Stomach (tissue), 9 donors: ENCODE data around the gene SCN10A. TPM values are rescaled to one million over a fixed set of nuclear protein-coding genes. Genes with fewer than 3 reads are reported as not detected.

Experiments
- DNase-seq, 2 donors: peaks; one replicate each; pipeline versions ENCODE4 v3.0.0 to v3.0.0-alpha.2; 2013 to 2019
- H3K27ac ChIP-seq, 5 donors: fragments of 200-600 bp in 4 of 5; sonication (generic) in 4 of 5; one replicate each; pipeline ENCODE4 v1.5.1; 2013 to 2019; ENCODE audit warnings: mild to moderate bottlenecking in 1 of 5, moderate library complexity in 1 of 5
- H3K27me3 ChIP-seq, 3 donors: fragments of 200-600 bp; sonication (generic); one replicate each; pipeline ENCODE4 v1.5.1; 2017 to 2019; ENCODE audit warnings: mixed run types in 1 of 3
- H3K36me3 ChIP-seq, 4 donors: fragments of 200-600 bp; sonication (generic); 1 replicate in 3 of 4; 2 replicates in 1 of 4; pipeline ENCODE4 v1.5.1; 2016 to 2019
- H3K4me1 ChIP-seq, 4 donors: fragments of 200-600 bp; sonication (generic); one replicate each; pipeline ENCODE4 v1.5.1; 2016 to 2019
- H3K4me3 ChIP-seq, 4 donors: fragments of 200-600 bp; sonication (generic) in 3 of 4; one replicate each; pipeline ENCODE4 v1.5.1; 2016 to 2019; ENCODE audit warnings: mild to moderate bottlenecking in 1 of 4
- H3K9me3 ChIP-seq, 4 donors: fragments of 200-600 bp; sonication (generic); one replicate each; pipeline ENCODE4 v1.5.1; 2016 to 2019
- EP300 ChIP-seq: sonication (generic); formaldehyde crosslinking; IDR thresholded peaks from one replicate; pipeline ENCODE4 v1.6.1; 2017; ENCODE audit warnings: antibody characterized with exemption
- POLR2A ChIP-seq, 4 donors: fragments of 450-650 bp; IDR thresholded peaks; one replicate each; pipeline ENCODE4 v1.6.1; 2016; ENCODE audit warnings: antibody characterized with exemption in 4 of 4, control low read depth in 2 of 4, mild to moderate bottlenecking in 1 of 4, moderate library complexity in 1 of 4
- POLR2AphosphoS5 ChIP-seq, 3 donors: sonication (generic); formaldehyde crosslinking; IDR thresholded peaks; one replicate each; pipeline ENCODE4 v1.6.1; 2016; ENCODE audit warnings: antibody characterized with exemption in 3 of 3
- WGBS, 5 donors: extraction: QIAGEN DNeasy Blood & Tissue Kit in 3 of 5; methylation state at CpG; one replicate each; pipeline versions ENCODE4 v1.1.5 to v1.1.7; 2013 to 2018; 5-methylcytosine and 5-hydroxymethylcytosine counted together
- intact Hi-C: fragments of 100-400 bp; cut with DNase I; formaldehyde crosslinking; loops from one replicate; pipeline ENCODE4 v1.15.1; 2023; ENCODE audit warnings: low total_unique reads
- polyA plus RNA-seq, 3 donors: library from polyadenylated mRNA; stranded (reverse); fragments of 200-250 nt; gene quantifications; one replicate each; pipeline ENCODE4 v1.2.3, GENCODE V29; 2013
- total RNA-seq, 5 donors: library from RNA; depleted of rRNA; stranded (reverse); fragments of >200 nt; gene quantifications; one replicate each; pipeline versions ENCODE4 v1.1.0 to v1.2.3, GENCODE V29; 2014 to 2016
- TF ChIP-seq, protein P1 (sequence below), 7 experiments: fragments of 450-650 bp in 4 of 7; fragments of 200-600 bp in 3 of 7; sonication (generic) in 3 of 7; IDR thresholded peaks; one replicate each; pipeline ENCODE4 v1.5.1; 2016 to 2019; ENCODE audit warnings: antibody characterized with exemption in 7 of 7, control low read depth in 2 of 7, mild to moderate bottlenecking in 1 of 7
- donor health status: healthy with polysubstance abuse.
- donor health status: Bipolar disorder and iron deficiency.
- donor health status: healthy.

The SCN10A gene
- total and polyA plus RNA-seq, 8 donors: not detected

DNA sequence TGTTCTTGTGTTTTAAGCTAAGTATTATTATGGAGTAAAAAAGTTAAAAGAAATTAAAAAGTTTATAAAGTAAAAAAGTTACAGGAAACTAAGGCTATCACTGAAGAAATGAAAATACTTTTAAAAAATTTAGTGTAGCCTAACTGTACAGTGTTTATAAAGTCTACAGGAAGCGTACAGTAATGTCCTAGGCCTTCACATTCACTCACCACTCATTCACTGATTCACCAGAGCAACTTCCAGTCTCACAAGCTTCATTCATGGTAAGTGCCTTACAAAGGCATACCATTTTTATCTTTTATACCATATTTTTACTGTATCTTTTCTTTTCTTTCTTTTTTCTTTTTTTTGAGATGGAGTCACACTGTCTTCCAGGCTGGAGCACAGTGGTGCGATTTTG lies 125.8 kb downstream of the SCN10A start:
- no peak for DNase-seq
- intact Hi-C loops: no loop called here
- WGBS, 5 donors: 63 to 92% (median 83%) methylated on average over 2 of the region's 2 CpGs
- H3K4me1 ChIP-seq: no peaks in the 10 kb centered on the region
- H3K36me3 ChIP-seq: no peaks in the 10 kb centered on the region
- no peak overlapping the region for H3K27ac ChIP-seq
- no peak overlapping the region for H3K4me3 ChIP-seq
- no peaks in the 10 kb centered on the region for H3K9me3 ChIP-seq
- no peaks in the 10 kb centered on the region for H3K27me3 ChIP-seq
- TF ChIP-seq EP300: no peak
- no peak for TF ChIP-seq POLR2AphosphoS5 (IDR thresholded peaks at IDR 0.05)
- no peak for TF ChIP-seq POLR2A (IDR thresholded peaks at IDR 0.05)
- TF ChIP-seq, protein P1, sequence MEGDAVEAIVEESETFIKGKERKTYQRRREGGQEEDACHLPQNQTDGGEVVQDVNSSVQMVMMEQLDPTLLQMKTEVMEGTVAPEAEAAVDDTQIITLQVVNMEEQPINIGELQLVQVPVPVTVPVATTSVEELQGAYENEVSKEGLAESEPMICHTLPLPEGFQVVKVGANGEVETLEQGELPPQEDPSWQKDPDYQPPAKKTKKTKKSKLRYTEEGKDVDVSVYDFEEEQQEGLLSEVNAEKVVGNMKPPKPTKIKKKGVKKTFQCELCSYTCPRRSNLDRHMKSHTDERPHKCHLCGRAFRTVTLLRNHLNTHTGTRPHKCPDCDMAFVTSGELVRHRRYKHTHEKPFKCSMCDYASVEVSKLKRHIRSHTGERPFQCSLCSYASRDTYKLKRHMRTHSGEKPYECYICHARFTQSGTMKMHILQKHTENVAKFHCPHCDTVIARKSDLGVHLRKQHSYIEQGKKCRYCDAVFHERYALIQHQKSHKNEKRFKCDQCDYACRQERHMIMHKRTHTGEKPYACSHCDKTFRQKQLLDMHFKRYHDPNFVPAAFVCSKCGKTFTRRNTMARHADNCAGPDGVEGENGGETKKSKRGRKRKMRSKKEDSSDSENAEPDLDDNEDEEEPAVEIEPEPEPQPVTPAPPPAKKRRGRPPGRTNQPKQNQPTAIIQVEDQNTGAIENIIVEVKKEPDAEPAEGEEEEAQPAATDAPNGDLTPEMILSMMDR (IDR thresholded peaks at IDR 0.05): no peak

DNA sequence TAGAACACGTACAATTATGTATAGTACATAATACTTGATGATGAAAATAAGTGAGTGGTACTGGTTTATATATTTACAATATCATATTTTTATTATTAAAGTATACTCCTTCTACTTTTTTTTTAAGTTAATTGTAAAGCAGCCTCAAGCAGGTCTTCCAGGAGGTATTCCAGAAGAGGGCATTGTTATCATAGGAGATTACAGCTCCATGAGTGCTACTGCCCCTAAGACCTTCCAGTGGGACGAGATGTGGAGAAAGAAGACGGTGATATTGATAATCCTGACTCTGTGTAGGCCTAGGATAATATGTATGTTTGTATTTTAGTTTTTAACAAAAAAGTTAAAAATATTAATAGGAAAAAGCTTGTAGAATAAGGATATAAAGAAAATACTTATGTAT lies 126.2 kb downstream of the SCN10A start:
- 75 to 84% (median 83%) methylated on average over 3 of the region's 3 CpGs for WGBS, 5 donors
- no peak overlapping the region for H3K27ac ChIP-seq
- DNase-seq: no peak
- H3K4me1 ChIP-seq: no peaks in the 10 kb centered on the region
- no peaks in the 10 kb centered on the region for H3K36me3 ChIP-seq
- no peak overlapping the region for H3K4me3 ChIP-seq
- H3K27me3 ChIP-seq: no peaks in the 10 kb centered on the region
- intact Hi-C loops: no loop called here
- no peaks in the 10 kb centered on the region for H3K9me3 ChIP-seq
- no peak for TF ChIP-seq EP300
- TF ChIP-seq, protein P1 (IDR thresholded peaks at IDR 0.05): no peak
- no peak for TF ChIP-seq POLR2A (IDR thresholded peaks at IDR 0.05)
- TF ChIP-seq POLR2AphosphoS5 (IDR thresholded peaks at IDR 0.05): no peak

DNA sequence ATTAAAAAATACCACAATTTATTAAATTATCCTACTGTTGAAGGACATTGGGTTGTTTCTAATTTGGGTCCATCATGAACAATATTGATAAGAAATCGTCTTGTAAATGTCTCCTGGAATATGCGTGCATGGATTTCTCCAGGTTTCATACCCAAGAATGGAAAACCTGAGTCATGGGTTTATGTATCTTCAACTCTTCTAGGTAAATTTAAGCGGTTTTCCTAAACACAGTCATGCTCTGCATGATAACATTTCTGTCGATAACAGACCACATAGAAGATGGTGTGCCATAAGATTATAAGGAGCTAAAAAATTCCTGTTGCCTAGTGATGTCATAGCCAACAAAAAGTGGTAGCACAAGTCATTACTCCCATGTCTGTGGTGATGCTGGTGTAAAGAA lies 126.7 kb downstream of the SCN10A start:
- no peak overlapping the region for H3K27ac ChIP-seq
- DNase-seq: no peak
- no peaks in the 10 kb centered on the region for H3K9me3 ChIP-seq
- H3K4me1 ChIP-seq: no peaks in the 10 kb centered on the region
- no peak overlapping the region for H3K4me3 ChIP-seq
- H3K36me3 ChIP-seq: no peaks in the 10 kb centered on the region
- 86 to 89% (median 88%) methylated on average over 4 of the region's 4 CpGs for WGBS, 5 donors
- intact Hi-C loops: no loop called here
- H3K27me3 ChIP-seq: no peaks in the 10 kb centered on the region
- no peak for TF ChIP-seq EP300
- TF ChIP-seq POLR2A (IDR thresholded peaks at IDR 0.05): no peak

DNA sequence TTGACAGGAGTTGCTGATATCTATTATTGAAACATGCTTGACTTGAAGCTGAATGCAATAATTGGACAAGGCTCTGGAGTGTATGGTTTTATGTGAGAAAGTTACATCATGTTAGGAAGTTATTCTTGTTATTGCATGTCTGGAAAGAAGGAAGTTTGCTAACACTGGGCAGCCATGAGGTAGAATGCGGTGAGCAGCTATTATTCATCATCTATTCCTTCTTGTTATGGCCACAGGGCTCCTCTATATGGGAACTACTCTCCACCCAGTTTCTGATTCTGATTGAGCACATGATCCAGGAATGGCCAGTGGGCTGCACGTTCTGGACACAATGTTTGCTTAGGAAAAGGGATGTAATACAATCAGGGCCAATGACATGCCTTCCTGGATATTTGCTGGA lies 128.7 kb downstream of the SCN10A start:
- TF ChIP-seq POLR2AphosphoS5 (IDR thresholded peaks at IDR 0.05) (no peak), POLR2A (IDR thresholded peaks at IDR 0.05) (no peak), EP300 (no peak)
- TF ChIP-seq, protein P1 (IDR thresholded peaks at IDR 0.05): no peak
- no peaks in the 10 kb centered on the region for H3K9me3 ChIP-seq
- WGBS, 5 donors: 54 to 57% (median 55%) methylated on average over 2 of the region's 2 CpGs
- no peak for DNase-seq
- intact Hi-C loops: no loop called here
- H3K4me3 ChIP-seq: no peak overlapping the region
- H3K27ac ChIP-seq: no peak overlapping the region
- no peaks in the 10 kb centered on the region for H3K36me3 ChIP-seq
- no peaks in the 10 kb centered on the region for H3K4me1 ChIP-seq
- H3K27me3 ChIP-seq: no peaks in the 10 kb centered on the region

DNA sequence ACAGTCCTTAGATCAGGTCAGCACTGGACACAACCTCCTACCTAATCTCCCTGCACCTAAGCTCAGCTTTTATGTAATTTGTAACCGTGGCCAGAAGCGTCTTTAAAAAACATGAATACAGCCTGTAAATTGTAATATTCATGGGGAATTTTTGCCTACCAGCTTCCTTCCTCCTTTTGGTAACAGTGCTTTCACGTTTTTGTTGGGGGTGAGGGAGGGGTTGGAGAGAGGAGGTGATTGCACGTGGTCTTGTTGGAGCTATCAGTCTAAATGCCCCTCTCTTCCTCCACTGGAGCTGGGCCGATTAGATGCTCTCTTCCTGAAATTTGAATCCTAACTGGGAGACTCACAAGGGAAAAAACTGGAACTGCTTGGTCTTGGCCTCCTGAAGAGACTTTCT lies 131.5 kb downstream of the SCN10A start:
- Histone ChIP-seq H3K27ac (no peak overlapping the region), H3K4me1 (no peaks in the 10 kb centered on the region), H3K9me3 (no peaks in the 10 kb centered on the region), H3K36me3 (no peaks in the 10 kb centered on the region), H3K27me3 (peaks cover 0 to 4% (median 0%) of the 10 kb centered on the region in 3 donors), H3K4me3 (no peak overlapping the region)
- whole genome bisulfite sequencing, 5 donors: 42 to 54% (median 44%) methylated on average over 5 of the region's 5 CpGs
- TF ChIP-seq POLR2AphosphoS5 (IDR thresholded peaks at IDR 0.05) (no peak), POLR2A (IDR thresholded peaks at IDR 0.05) (no peak), EP300 (no peak)
- TF ChIP-seq, protein P1 (IDR thresholded peaks at IDR 0.05): no peak
- DNase-seq: no peak
- intact Hi-C loops: no loop called here
